Endometrial microvascular endothelial cells (primary cell): ENCODE data around the gene CFAP299. TPM values are rescaled to one million over a fixed set of nuclear protein-coding genes. Genes with fewer than 3 reads are reported as not detected.

Experiments
- in situ Hi-C: cut with HindIII; loops from 2 replicates; pipeline ENCODE4 v1.10.0; 2017; ENCODE audit warnings: low sequenced_read_pairs, low pct_unique_long_range_greater_than_20kb; ENCODE audit errors: inconsistent ontology term
- total RNA-seq: library from RNA; depleted of rRNA; stranded (reverse); fragments of >200 nt; gene quantifications from one replicate; pipeline ENCODE4 v1.2.3, GENCODE V29; 2015; ENCODE audit errors: inconsistent ontology term

The CFAP299 gene
- total RNA-seq, 1 donor from 2014 or later, result not detected

DNA sequence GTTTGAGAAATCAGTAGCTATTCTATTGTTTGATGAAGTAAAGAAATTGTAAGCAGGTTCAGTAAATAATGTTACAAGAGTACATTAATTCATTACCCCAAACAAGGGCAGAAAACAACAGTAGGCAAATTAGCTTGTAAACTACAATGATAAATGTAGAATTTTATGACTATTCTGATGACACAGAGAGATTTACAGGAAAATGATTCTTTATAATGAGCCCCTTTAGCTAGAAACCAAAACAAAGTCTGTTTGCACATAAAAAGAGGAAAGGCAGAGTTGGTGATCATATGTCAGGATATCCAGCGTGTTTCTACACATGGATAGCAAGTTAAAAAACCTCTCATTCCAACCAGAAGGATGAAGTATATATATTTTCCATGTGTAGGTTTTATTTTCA lies 204.8 kb downstream of the CFAP299 start:
- in situ Hi-C loops, result no loop called here

DNA sequence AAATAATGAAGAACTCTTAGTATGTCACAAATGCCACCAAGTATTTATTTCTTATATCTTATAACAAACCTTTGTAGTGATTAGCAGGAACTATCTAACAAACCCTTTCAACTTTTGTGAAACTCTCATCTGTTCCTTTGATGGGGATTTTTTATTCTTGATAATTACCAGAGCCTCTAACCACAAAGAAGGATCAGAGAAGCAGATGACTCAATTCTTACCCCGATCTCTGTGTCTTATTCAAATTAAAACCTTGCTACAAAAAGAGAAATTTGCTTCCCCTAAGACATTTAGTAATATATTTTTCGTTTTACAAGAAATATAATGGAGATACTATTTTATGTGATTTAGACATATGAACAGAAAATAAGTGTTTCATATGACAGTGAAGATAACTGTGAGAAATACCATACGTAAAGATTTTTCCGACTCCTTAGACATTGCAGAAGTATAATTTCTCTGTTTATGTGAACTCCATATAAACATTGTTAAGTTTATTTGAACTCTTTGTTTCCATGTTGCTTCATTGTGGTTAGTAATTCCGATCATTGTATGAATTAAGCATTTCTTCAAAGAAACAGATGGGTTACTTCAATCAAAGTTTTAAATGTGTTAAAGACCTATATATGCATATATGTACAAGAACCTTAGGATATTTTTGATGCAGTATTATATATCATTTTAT lies 205.4 kb downstream of the CFAP299 start:
- in situ Hi-C loops, result no loop called here

DNA sequence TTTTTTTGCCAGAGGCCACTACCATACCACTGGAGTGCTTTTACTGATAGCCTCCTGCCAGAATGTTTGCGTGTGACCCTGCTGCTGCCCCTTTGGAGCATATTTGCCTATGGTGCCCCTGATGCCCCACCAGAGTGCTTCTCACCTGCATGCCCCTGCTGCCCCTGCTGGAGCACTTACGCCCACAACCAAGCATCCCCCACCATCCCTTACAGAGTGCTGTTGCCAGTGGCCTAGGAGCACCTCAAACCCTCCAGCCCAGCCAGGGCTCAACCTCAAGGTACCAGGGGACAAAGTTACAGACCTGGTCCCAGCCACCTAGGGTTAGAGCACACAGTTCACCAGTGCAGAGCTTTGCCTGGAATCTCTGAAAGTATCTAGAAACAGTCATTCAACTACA lies 207.2 kb downstream of the CFAP299 start:
- in situ Hi-C loops, result no loop called here

DNA sequence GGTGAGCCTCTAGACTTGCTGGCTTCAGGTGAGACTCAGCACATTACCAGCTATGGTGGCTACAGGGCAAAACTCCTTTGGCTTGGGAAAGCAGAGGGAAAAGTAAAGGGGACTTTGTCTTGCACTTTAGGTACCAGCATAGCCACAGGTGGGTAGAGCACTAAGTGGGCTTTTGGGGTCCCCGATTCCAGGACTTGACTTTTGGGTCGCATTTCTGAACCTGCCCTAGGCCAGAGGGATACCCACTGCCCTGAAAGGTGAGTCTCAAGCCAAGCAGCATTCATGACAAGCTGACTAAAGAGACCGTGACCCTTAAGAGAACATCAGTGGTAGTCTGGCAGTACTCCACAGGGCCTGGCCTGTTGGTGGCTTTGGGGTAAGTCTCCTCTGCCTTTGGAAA lies 224.8 kb downstream of the CFAP299 start:
- in situ Hi-C loops, result no loop called here

DNA sequence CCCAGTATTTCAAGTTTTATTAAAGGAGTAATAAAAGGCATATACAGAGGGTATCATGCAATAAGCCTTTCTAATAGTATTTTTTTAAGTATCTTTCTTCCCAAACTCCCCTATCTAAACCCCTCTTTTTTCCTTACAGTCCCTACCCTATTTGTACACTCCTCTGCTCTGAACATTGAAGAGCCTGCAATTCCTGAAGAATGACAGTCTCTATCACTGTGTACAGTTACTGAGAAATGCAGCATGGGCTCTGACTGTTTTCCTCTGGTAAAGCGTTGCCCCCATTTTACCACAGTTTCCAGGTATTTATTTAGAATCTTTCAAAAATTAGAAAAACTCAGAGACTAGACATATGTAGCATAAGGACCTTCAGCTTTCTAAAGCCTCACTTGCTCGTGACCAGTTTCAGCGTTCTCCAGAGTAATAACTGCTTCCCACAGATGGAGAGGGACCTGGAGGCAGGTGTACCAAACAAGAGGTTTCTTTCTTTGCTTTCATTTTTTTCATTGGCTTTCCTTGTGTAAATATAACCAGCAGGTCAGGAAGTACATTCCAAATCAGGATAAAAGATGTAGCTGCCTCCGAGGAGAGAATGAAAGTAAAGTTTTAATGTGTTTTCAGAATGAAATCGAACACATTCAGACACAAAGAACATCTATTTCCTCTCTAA lies 230.8 kb downstream of the CFAP299 start:
- in situ Hi-C loops, result no loop called here

DNA sequence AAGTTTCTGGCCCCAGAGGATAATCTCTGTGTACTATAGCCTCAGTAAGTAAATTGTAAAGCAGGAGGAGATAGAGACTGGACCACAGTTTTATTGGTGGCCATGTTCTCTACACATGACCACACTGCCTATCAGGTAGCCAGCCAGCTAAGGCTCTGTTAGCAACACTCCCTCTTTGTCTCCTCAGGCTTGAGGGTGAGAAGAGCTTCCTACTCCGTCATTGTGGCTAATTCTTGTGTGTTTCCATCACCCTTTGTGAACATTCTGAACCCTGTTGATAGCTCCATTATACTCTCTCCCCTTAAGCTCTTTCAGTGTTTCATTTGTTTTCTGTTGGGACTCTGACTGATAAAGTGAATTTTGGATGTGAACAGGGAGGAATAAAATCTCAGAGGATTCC lies 233.4 kb downstream of the CFAP299 start:
- in situ Hi-C loops, result no loop called here

DNA sequence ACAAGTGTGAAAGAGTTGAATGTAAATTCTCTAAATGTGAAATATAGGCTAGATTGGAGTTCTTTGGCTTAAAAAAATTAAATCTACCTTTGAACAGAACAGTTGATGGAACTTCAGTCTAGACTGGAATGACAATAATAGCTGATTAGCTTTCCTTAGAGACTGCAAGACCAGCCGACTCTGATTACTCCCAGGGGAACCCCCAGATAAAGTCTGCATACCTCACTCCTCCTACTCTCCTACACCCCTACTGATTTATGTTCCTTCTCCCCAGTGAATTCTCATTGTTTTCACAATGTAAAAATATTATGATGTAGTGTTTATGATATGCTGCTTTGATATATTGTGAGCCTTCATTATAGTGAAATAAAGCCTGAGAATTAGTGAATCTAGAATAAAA lies 241.3 kb downstream of the CFAP299 start:
- in situ Hi-C loops, result no loop called here

DNA sequence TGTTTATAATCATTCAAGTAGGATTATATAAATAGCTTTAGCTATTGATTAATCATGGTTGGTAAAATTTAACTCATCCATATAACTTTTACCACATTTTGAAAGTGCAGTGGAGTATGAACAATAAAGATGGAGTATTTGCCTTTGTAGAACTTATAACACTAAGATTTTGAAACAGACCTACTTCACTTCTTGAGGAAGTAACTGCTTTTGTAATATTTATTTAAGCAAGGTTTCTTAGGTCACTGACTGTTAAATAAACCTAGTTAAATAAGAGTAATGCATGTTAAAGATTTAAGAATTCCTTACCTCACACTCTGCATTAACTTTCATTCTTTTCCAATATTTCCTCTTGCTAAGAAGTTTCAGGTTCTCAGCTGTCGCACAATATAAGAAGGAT lies 242.5 kb downstream of the CFAP299 start:
- in situ Hi-C loops, result no loop called here

DNA sequence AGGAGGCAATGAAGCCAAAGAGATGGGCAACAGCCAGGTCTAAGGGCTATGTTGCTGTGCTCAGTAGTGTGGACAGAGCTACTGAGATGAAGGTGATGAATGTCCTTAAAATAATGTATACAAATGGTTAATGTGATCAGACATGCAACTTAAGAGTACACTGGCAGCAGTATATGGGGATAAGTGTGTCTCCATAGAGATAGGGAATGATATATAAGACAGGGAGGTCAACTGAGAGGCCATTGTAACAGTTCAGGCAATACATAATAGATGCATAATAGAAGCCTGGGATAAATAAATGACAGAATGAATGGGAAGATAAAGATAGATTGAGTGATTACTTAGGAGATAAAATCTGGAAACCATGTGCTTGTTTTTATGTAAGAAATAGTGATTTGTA lies 250.0 kb downstream of the CFAP299 start:
- in situ Hi-C loops, result no loop called here

DNA sequence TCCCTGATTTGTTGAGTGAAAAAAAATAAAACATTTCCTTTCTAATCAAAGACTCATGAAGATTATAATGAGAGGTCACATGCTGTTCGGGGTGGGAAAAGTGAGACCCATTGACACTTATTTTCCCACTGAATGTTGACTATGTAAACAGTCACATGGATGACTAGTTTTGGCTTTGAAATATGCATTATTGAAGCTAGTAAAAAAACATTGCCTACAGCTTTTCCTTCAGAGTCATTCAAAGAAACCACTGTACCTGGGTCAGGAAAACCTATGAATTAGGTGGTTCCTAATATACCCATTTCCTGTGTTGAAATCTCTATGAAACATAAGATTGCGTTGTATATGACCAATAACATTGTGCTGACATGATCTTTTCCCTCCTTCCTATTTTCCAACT lies 251.2 kb downstream of the CFAP299 start:
- in situ Hi-C loops, result no loop called here

DNA sequence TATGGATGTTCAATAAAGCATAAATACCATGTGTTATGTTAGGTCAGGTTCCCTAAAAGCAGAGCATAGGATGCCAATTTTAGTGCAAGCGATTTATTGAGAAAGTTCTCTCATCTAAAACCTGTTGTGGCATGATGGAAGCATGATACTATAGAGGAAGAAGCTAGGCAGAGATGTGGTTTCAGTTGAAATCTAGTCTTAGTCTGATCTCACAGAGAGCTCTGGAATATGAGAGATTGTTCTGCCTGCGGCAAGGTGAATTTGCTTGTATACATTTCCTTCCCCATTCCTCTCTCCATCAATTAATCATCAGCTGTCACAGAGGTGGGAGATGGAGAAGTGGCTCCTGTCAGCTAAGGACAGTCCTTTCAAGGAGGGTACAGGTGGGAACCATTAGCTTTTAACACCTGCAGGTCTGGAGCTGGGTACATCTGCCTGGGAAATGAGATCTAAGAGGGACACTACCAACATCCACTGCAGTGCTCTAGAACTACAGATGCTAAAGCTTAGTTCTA lies 252.4 kb downstream of the CFAP299 start:
- in situ Hi-C loops, result no loop called here

DNA sequence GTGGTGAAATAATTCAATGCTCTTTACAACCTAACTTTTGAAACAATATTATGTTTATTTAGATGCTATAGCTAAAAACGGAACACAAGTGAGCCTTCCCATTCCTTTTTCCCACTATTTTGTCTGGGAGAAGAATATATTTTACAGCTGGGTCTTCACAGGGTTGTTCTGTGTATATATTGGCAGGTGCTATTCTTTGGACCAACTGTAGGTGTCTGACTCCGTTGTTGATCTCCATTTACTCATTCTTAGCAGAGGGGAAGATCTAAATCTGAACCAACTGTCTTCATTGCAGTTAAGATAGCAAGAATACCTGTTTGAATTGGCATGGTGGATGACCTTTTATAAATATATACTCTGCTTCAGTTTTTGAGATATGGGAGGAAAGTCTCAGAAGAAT lies 257.4 kb downstream of the CFAP299 start:
- in situ Hi-C loops, result no loop called here

DNA sequence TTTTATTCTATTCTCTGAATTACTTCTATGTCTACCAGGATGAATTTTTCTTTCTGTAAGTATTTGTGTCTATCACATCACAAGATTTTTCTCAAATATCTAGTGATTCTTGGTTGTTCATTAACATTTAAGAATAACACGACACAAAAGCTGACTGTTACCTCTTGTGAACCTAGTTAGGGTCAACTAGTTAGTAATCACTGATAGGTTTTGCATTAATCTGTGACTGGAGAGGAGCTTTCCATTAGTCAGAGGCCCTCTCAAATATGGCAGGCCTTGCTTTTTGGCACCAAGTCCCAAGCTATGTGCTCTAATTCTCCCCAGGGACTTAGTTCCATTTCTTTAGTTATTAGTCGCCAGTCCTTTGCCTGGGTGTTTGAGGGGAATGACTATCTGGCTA lies 259.2 kb downstream of the CFAP299 start:
- in situ Hi-C loops, result no loop called here

DNA sequence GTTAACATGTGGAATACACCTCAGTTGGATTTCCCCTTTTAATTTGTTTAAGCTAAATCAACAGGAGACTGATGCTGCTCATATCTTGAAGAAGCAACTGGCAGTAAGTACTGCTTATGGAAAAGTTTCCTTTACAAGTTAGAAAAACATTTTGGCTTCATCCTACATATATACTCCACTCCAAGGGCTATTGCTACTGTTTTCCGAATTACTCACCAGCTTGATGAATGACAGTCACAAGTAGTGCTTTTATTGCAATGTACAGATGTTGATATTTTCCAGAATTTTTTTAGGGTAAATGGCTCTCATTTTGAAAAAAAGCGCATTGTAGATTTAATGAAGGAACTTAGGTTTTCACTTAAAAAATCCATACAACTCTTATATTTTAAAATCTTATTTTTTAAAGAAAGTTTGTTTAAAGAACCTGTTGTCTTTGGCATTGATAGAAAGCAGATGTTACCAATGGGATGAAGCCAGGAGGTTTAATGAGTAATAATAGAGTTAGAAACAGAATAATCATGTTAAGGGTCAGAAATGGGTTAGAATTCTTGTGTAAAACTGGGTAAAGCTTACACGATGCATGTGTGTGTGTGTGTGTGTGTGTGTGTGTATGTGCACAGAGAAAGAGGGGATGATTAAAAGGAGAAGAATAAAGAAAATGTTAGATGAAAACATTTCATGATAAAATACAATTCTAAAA lies 272.9 kb downstream of the CFAP299 start:
- in situ Hi-C loops, result no loop called here

DNA sequence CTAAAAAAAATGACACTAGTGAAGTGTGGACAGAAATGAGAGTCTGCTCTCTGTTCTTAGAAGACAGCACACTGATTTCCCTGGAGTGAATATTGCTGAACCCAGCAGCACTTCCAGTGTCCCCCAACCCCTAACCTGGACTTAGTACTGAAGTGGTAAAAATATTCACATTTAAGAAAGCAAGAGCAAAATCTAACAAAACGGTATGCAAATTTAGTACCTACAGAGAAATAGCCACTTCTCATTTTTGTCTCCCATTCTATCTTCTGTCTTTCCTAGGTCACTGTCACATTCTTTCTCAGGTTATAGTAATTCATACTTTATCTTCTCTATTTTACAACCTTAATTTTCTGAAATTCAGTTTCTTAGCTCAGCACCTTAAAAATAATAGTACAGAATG lies 274.7 kb downstream of the CFAP299 start:
- in situ Hi-C loops, result no loop called here

DNA sequence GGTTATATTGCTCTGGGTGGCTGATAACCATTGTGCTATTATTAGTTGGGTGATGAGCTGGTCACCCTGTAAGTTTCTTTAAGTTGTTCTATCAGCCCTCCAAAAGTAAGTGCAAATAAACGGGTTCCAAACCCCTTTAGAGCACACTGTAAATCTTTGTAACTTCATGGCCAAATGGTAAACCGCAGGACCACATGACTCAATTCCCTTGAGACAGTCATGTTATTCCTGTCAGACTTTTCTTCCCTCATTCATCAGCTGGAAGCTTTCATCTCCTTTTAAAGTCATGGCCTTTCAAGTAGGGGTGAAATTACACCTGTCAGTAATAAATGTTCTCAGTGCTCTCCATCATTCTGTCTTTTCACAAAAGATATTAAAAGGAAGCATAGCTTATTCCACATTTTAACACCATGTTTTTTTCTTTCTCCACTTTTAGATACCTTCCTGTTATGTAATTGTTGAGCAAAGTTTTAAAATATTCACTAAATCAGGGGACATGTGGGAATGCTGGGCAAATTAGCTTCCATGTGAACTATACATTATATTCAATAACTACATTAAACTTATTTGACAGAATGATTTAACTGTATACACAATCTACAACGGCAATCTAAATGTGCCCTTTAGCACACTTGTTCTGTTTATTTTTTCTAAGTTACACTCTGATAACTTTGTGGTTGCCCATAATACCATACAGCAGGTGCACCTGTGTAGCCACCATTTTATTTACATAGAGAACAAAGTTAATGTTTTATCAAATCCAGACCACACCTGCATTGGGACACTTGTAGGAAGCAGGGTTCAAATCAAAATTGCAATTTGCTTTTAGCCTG lies 275.5 kb downstream of the CFAP299 start:
- in situ Hi-C loops, result no loop called here

DNA sequence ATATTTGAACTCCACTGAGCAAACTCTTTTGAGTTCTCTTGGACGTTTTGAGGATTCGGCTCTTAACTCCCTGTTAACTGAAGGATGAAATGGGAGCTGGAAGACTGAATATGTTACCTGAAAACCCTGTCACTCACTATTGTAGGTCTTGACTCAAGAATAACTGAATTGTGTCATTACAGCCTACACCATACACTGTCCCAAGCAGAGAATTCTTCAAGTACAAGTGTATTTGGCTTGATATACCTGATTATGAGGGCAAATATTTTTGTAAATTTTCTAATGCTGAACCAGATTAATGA lies 276.1 kb downstream of the CFAP299 start:
- in situ Hi-C loops, result no loop called here

DNA sequence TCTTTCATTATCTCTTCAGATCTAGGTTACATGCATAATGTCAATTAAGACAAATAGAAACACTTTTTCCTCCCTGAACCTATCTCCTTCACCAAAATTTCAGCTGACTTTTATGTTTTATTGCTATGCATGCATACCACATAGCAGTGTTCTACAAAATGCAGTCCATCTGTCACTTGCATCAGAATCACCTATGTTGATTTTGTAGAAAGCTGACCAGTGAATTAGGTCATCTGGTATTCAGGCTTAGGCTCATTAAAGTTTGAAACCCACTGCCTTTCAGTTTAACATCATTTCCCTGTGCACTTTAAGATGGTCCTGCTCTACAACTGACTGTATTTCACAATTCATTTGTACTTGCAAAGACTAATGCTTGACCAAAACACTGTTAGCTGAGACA lies 277.9 kb downstream of the CFAP299 start:
- in situ Hi-C loops, result no loop called here

DNA sequence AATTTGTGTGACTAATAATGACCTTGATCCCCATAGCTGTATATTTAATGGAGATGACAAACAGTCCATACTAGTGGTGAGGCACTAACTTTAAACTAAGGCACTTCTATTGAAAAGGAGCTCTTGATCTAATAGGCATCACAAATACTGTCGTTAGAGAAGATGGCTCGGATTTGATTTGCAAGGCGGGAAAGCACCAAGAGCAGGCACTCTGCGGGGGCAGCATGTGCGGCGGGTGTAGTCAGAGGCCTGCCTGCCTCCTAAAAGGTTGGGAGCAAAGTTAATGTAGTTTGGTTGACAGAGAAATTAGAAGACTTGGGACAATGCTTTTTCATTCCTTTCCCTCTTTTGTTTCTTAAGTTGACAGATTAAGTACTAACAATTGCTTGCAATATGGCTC lies 278.8 kb downstream of the CFAP299 start:
- in situ Hi-C loops, result no loop called here
